IMR-90 (cell line): ENCODE results near the gene MAGEB3. TPM values are rescaled to one million over a fixed set of nuclear protein-coding genes. Genes with fewer than 3 reads are reported as not detected.

Source experiments
- ATAC-seq: fragments of 200-7000 bp; cut with Tn5 transposase; 2 replicates; pipeline ENCODE4 v1.9.1; 2020; ENCODE audit warnings: low read depth, mild to moderate bottlenecking, moderate library complexity
- BruUV-seq: library from RNA; stranded (reverse); fragments of 400-500 nt; replicated peaks from 2 replicates; lab custom pipeline; 2021; lab: Mats Ljungman, UMichigan
- CTCF ChIA-PET: fragments of 300-600 bp; formaldehyde crosslinking; extraction: SDS; loops from one replicate; lab custom pipeline; 2021; ENCODE audit warnings: antibody characterized with exemption; lab: Yijun Ruan, JAX
- POLR2A ChIA-PET: fragments of 300-600 bp; sonication (Branson Sonifier 250); formaldehyde crosslinking; loops from one replicate; lab custom pipeline; 2022; ENCODE audit warnings: antibody characterized with exemption; ENCODE audit not compliant: unreplicated experiment; lab: Charles Lee
- DNase-seq: peaks from one replicate; pipeline ENCODE4 v3.0.0; 2013
- H2AFZ ChIP-seq: replicated peaks from 2 replicates; pipeline ENCODE3; 2013; ENCODE audit warnings: low read length, mild to moderate bottlenecking; ENCODE audit not compliant: poor library complexity
- H2AK5ac ChIP-seq: 2 replicates; pipeline ENCODE4 v1.6.1; 2013; ENCODE audit warnings: low read depth, low read length, inconsistent platforms
- H2AK9ac ChIP-seq: replicated peaks from 2 replicates; pipeline ENCODE3; 2013; ENCODE audit warnings: mild to moderate bottlenecking, low read depth, low read length, moderate library complexity; ENCODE audit not compliant: poor library complexity
- H2BK120ac ChIP-seq: 2 replicates; pipeline ENCODE4 v1.6.1; 2013; ENCODE audit warnings: low read depth, low read length, inconsistent platforms
- H2BK15ac ChIP-seq: 3 replicates; pipeline ENCODE4 v1.6.1; 2013; ENCODE audit warnings: low read depth, low read length, inconsistent platforms
- H2BK20ac ChIP-seq: 2 replicates; pipeline ENCODE4 v1.6.1; 2013; ENCODE audit warnings: low read depth, mild to moderate bottlenecking, inconsistent platforms, low read length, moderate library complexity
- H2BK5ac ChIP-seq: 2 replicates; pipeline ENCODE4 v1.6.1; 2013; ENCODE audit warnings: mild to moderate bottlenecking, low read depth, low read length, inconsistent platforms; ENCODE audit not compliant: poor library complexity, severe bottlenecking
- H3K14ac ChIP-seq: replicated peaks from 2 replicates; pipeline ENCODE4 v1.6.1; 2013; ENCODE audit warnings: low read depth, low read length, inconsistent platforms
- H3K18ac ChIP-seq: 2 replicates; pipeline ENCODE4 v1.6.1; 2013; ENCODE audit warnings: low read depth, low read length, control low read depth
- H3K23ac ChIP-seq: 2 replicates; pipeline ENCODE4 v1.6.1; 2013; ENCODE audit warnings: low read depth, low read length, inconsistent platforms
- H3K27ac ChIP-seq: 2 replicates; pipeline ENCODE4 v1.5.1; 2013; ENCODE audit warnings: mild to moderate bottlenecking, control low read depth, low read length; ENCODE audit not compliant: insufficient read depth
- H3K27me3 ChIP-seq: 2 replicates; pipeline ENCODE4 v1.6.1; 2013; ENCODE audit warnings: low read length; ENCODE audit not compliant: control insufficient read depth, insufficient read depth
- H3K36me3 ChIP-seq: 2 replicates; pipeline ENCODE4 v1.6.1; 2013; ENCODE audit warnings: low read length, mixed read lengths; ENCODE audit not compliant: control insufficient read depth, insufficient read depth
- H3K4ac ChIP-seq: 2 replicates; pipeline ENCODE4 v1.6.1; 2013; ENCODE audit warnings: low read depth, low read length, inconsistent platforms
- H3K4me1 ChIP-seq: 2 replicates; pipeline ENCODE4 v1.6.1; 2013; ENCODE audit warnings: low read length, mixed read lengths; ENCODE audit not compliant: control insufficient read depth, insufficient read depth
- H3K4me2 ChIP-seq: 2 replicates; pipeline ENCODE4 v1.6.1; 2013; ENCODE audit warnings: low read depth, mild to moderate bottlenecking, control low read depth, low read length, moderate library complexity
- H3K4me3 ChIP-seq: 2 replicates; pipeline ENCODE4 v1.5.1; 2013; ENCODE audit warnings: low read depth, mild to moderate bottlenecking, control low read depth, low read length, moderate library complexity; ENCODE audit not compliant: insufficient read depth
- H3K56ac ChIP-seq: 2 replicates; pipeline ENCODE4 v1.6.1; 2013; ENCODE audit warnings: low read length, inconsistent platforms; ENCODE audit not compliant: insufficient read depth; ENCODE audit errors: extremely low read depth
- H3K79me1 ChIP-seq, 2 experiments: 2 replicates each; pipeline ENCODE4 v1.6.1; 2013; ENCODE audit warnings: low read length in 2 of 2, inconsistent platforms in 1 of 2, low read depth in 1 of 2
- H3K9ac ChIP-seq: 2 replicates; pipeline ENCODE4 v1.6.1; 2013; ENCODE audit warnings: low read depth, low read length, control low read depth
- H3K9me1 ChIP-seq: 2 replicates; pipeline ENCODE4 v1.6.1; 2013; ENCODE audit warnings: low read length, inconsistent platforms; ENCODE audit not compliant: insufficient read depth
- H3K9me3 ChIP-seq: 2 replicates; pipeline ENCODE4 v1.6.1; 2013; ENCODE audit warnings: low read length; ENCODE audit not compliant: control insufficient read depth, insufficient read depth
- H4K20me1 ChIP-seq: 2 replicates; pipeline ENCODE4 v1.6.1; 2013; ENCODE audit warnings: low read length, inconsistent platforms; ENCODE audit not compliant: insufficient read depth
- H4K5ac ChIP-seq: 2 replicates; pipeline ENCODE4 v1.6.1; 2013; ENCODE audit warnings: mild to moderate bottlenecking, low read depth, low read length, control low read depth
- H4K8ac ChIP-seq, 2 experiments: 2 replicates each; pipeline ENCODE4 v1.6.1; 2013; ENCODE audit warnings: low read depth in 2 of 2, low read length in 2 of 2, control low read depth in 1 of 2, inconsistent platforms in 1 of 2
- H4K91ac ChIP-seq: 2 replicates; pipeline ENCODE4 v1.6.1; 2013; ENCODE audit warnings: low read depth, low read length, inconsistent platforms; ENCODE audit not compliant: insufficient read depth
- CEBPB ChIP-seq: IDR thresholded peaks from 2 replicates; pipeline ENCODE4 v1.6.1; 2012; ENCODE audit warnings: low read depth, low read length, improper control_type of control experiment
- WGBS, 2 experiments: methylation state at CpG; one replicate each; pipeline versions ENCODE4 v1.1.5 to v1.1.7; 2013; ENCODE audit warnings: missing lambda C conversion rate in 2 of 2; ENCODE audit not compliant: insufficient read length in 1 of 2; ENCODE audit errors: extremely low coverage in 2 of 2; 5-methylcytosine and 5-hydroxymethylcytosine counted together
- dilution Hi-C: fragments of 300-500 bp; cut with HindIII; formaldehyde crosslinking; loops from one replicate; pipeline ENCODE4 v1.14.3; 2018; ENCODE audit warnings: low sequenced_read_pairs; ENCODE audit not compliant: unreplicated experiment
- in situ Hi-C: fragments of 300-500 bp; cut with MboI; formaldehyde crosslinking; loops from 3 replicates; pipeline ENCODE4 v1.14.3; 2019; ENCODE audit warnings: low sequenced_read_pairs, inconsistent platforms, mixed read lengths
- intact Hi-C: fragments of 100-400 bp; cut with micrococcal nuclease; formaldehyde crosslinking; loops from 2 replicates; pipeline ENCODE4 v1.10.0; 2022
- polyA plus RNA-seq, 3 experiments: library from polyadenylated mRNA; depleted of rRNA; stranded (reverse); fragments of >200 nt; gene quantifications; 2 replicates each; pipeline ENCODE4 v1.2.3, GENCODE V29; 2012; ENCODE audit warnings: low replicate concordance in 1 of 3
- total RNA-seq: library from RNA; depleted of rRNA; stranded (reverse); fragments of >200 nt; gene quantifications from 2 replicates; pipeline ENCODE4 v1.2.3, GENCODE V29; 2012

The MAGEB3 gene
- total and polyA plus RNA-seq, 2 of the 4 experiments (the other 2 are of a cell fraction): not detected

DNA sequence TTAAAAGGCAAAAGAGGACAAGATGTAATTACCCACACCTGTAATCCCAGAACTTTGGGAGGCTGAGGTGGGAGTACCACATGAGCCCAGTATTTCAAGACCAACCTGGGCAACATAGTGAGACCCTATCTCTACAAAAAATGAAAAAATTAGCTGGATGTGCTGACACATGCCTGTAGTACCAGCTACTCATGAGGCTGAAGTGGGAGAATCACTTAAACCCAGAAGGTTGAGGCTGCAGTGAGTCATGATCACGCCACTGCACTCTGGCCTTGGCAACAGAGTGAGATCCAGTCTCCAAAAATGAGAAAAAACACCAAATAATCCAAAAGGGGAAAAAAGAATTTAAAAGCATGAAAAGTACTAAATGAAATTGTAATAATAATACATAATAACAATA is 47.9 kb downstream of the MAGEB3 start:
- intact Hi-C loops: no loop called here
- H2BK20ac ChIP-seq: no peak overlapping the region
- ChIA-PET POLR2A (no interaction called here), CTCF (no interaction called here)
- dilution Hi-C loops: no loop called here
- H3K4me2 ChIP-seq: no peak overlapping the region
- no peak overlapping the region for H4K8ac ChIP-seq
- H3K79me1 ChIP-seq: no peaks in the 10 kb centered on the region
- no peak overlapping the region for H3K9ac ChIP-seq
- no peak overlapping the region for H2AFZ ChIP-seq
- H3K9me1 ChIP-seq: no peaks in the 10 kb centered on the region; the same call in 1 of the 2 replicates
- no CpG with 5 or more reads among the region's 1 CpG for WGBS, 2 experiments
- no peak overlapping the region for H3K4me3 ChIP-seq
- H3K27ac ChIP-seq: no peak overlapping the region
- H2AK5ac ChIP-seq: no peak overlapping the region
- no peaks in the 10 kb centered on the region for H3K27me3 ChIP-seq
- no peak overlapping the region for H4K91ac ChIP-seq
- in situ Hi-C loops: loop anchor here (5.0 kb wide), 1 partner anchor 224 kb away; no protein-coding TSS in a partner anchor
- H4K5ac ChIP-seq: no peak overlapping the region
- ATAC-seq (no peak), DNase-seq (peak; percentile 34)
- H3K36me3 ChIP-seq: no peaks in the 10 kb centered on the region
- H3K14ac ChIP-seq: no peak overlapping the region
- H2BK15ac ChIP-seq: no peak overlapping the region
- no peak overlapping the region for H3K56ac ChIP-seq
- H4K20me1 ChIP-seq: no peaks in the 10 kb centered on the region
- no peak overlapping the region for H3K18ac ChIP-seq
- H3K4me1 ChIP-seq: no peaks in the 10 kb centered on the region; the same call in 1 of the 2 replicates
- H3K9me3 ChIP-seq: no peaks in the 10 kb centered on the region
- H2AK9ac ChIP-seq: no peak overlapping the region
- no peak overlapping the region for H3K4ac ChIP-seq
- H2BK5ac ChIP-seq: no peak overlapping the region
- no TSS peak for BruUV-seq
- no peak overlapping the region for H2BK120ac ChIP-seq
- no peak for TF ChIP-seq CEBPB
- H3K23ac ChIP-seq: no peak overlapping the region
